H9 (cell line): ENCODE measurements around the gene VRK2. TPM values are rescaled to one million over a fixed set of nuclear protein-coding genes. Genes with fewer than 3 reads are reported as not detected.

Source experiments
- DNase-seq: peaks from one replicate; pipeline ENCODE4 v3.0.0-alpha.2; 2017
- H2AFZ ChIP-seq: one replicate; pipeline ENCODE4 v1.6.1; 2013; ENCODE audit warnings: mild to moderate bottlenecking, low read length, control low read depth, moderate library complexity
- H2AK5ac ChIP-seq: 2 replicates; pipeline ENCODE4 v1.6.1; 2013; ENCODE audit warnings: low read length, control low read depth, mixed read lengths; ENCODE audit not compliant: insufficient read length
- H2BK120ac ChIP-seq: one replicate; pipeline ENCODE4 v1.6.1; 2013; ENCODE audit warnings: low read depth, mild to moderate bottlenecking, low read length, control low read depth, inconsistent platforms; ENCODE audit not compliant: poor library complexity, severe bottlenecking
- H2BK12ac ChIP-seq: 2 replicates; pipeline ENCODE4 v1.6.1; 2013; ENCODE audit warnings: low read length, control low read depth, mixed read lengths, low read depth; ENCODE audit not compliant: insufficient read length
- H2BK15ac ChIP-seq: 2 replicates; pipeline ENCODE4 v1.6.1; 2013; ENCODE audit warnings: low read depth, low read length, control low read depth
- H2BK20ac ChIP-seq: one replicate; pipeline ENCODE4 v1.6.1; 2013; ENCODE audit warnings: low read depth, mild to moderate bottlenecking, low read length, control low read depth, inconsistent platforms; ENCODE audit not compliant: poor library complexity, severe bottlenecking
- H2BK5ac ChIP-seq: 2 replicates; pipeline ENCODE4 v1.6.1; 2013; ENCODE audit warnings: low read length, control low read depth, mixed read lengths; ENCODE audit not compliant: insufficient read length
- H3K14ac ChIP-seq: 2 replicates; pipeline ENCODE4 v1.6.1; 2013; ENCODE audit warnings: low read length, control low read depth; ENCODE audit not compliant: insufficient read depth
- H3K18ac ChIP-seq: 2 replicates; pipeline ENCODE4 v1.6.1; 2013; ENCODE audit warnings: low read depth, mild to moderate bottlenecking, mixed read lengths, low read length, control low read depth; ENCODE audit not compliant: insufficient read length
- H3K23ac ChIP-seq: 2 replicates; pipeline ENCODE4 v1.6.1; 2013; ENCODE audit warnings: low read length, control low read depth, mixed read lengths, low read depth; ENCODE audit not compliant: insufficient read length
- H3K23me2 ChIP-seq: 2 replicates; pipeline ENCODE4 v1.6.1; 2013; ENCODE audit warnings: low read depth, mild to moderate bottlenecking, mixed read lengths, low read length, control low read depth; ENCODE audit not compliant: insufficient read length, poor library complexity, severe bottlenecking
- H3K27ac ChIP-seq: 2 replicates; pipeline ENCODE4 v1.5.1; 2013; ENCODE audit warnings: low read length, control low read depth, mixed read lengths, low read depth; ENCODE audit not compliant: insufficient read length
- H3K27me3 ChIP-seq: 2 replicates; pipeline ENCODE4 v1.6.1; 2013; ENCODE audit warnings: low read length, control low read depth, inconsistent platforms; ENCODE audit not compliant: insufficient read depth
- H3K4ac ChIP-seq: 2 replicates; pipeline ENCODE4 v1.6.1; 2013; ENCODE audit warnings: low read depth, mild to moderate bottlenecking, control low read depth, inconsistent platforms, low read length, moderate library complexity
- H3K4me1 ChIP-seq: 2 replicates; pipeline ENCODE4 v1.6.1; 2013; ENCODE audit warnings: low read length, control low read depth, inconsistent platforms; ENCODE audit not compliant: insufficient read depth
- H3K4me2 ChIP-seq: 2 replicates; pipeline ENCODE4 v1.6.1; 2013; ENCODE audit warnings: low read length, control low read depth, mixed read lengths; ENCODE audit not compliant: insufficient read length, insufficient read depth
- H3K56ac ChIP-seq: 2 replicates; pipeline ENCODE4 v1.6.1; 2013; ENCODE audit warnings: low read depth, mild to moderate bottlenecking, mixed read lengths, low read length, control low read depth; ENCODE audit not compliant: insufficient read length
- H3K79me1 ChIP-seq: 2 replicates; pipeline ENCODE4 v1.6.1; 2013; ENCODE audit warnings: low read depth, mild to moderate bottlenecking, moderate library complexity, low read length, control low read depth, inconsistent platforms; ENCODE audit not compliant: insufficient read depth, poor library complexity, severe bottlenecking
- H3K79me2 ChIP-seq: 2 replicates; pipeline ENCODE4 v1.6.1; 2013; ENCODE audit warnings: low read length, control low read depth, inconsistent platforms; ENCODE audit not compliant: insufficient read depth
- H3K9ac ChIP-seq: 2 replicates; pipeline ENCODE4 v1.6.1; 2013; ENCODE audit warnings: low read length, control low read depth, mixed read lengths; ENCODE audit not compliant: insufficient read length; ENCODE audit errors: extremely low read depth
- H3K9me3 ChIP-seq: one replicate; pipeline ENCODE4 v1.6.1; 2013; ENCODE audit warnings: low read depth, low read length, inconsistent platforms; ENCODE audit not compliant: control insufficient read depth
- H3T11ph ChIP-seq: one replicate; pipeline ENCODE4 v1.6.1; 2013; ENCODE audit warnings: mild to moderate bottlenecking, low read length, control low read depth, inconsistent platforms
- H4K20me1 ChIP-seq: one replicate; pipeline ENCODE4 v1.6.1; 2013; ENCODE audit not compliant: control insufficient read depth, insufficient read length, insufficient read depth
- H4K5ac ChIP-seq: 2 replicates; pipeline ENCODE4 v1.6.1; 2013; ENCODE audit warnings: low read depth, mild to moderate bottlenecking, mixed read lengths, low read length, control low read depth; ENCODE audit not compliant: insufficient read length
- H4K8ac ChIP-seq: replicated peaks from 2 replicates; pipeline ENCODE4 v1.6.1; 2013; ENCODE audit warnings: low read length, control low read depth, mixed read lengths, low read depth; ENCODE audit not compliant: insufficient read length
- H4K91ac ChIP-seq: 2 replicates; pipeline ENCODE4 v1.6.1; 2013; ENCODE audit warnings: low read depth, mild to moderate bottlenecking, moderate library complexity, mixed read lengths, low read length, control low read depth; ENCODE audit not compliant: insufficient read length
- H3K27ac Mint-ChIP-seq, 3 experiments: 2 replicates in 2 of 3; 3 replicates in 1 of 3; pipeline ENCODE4 v1.8.0; 2020 to 2021; ENCODE audit warnings: mixed read lengths in 3 of 3, mild to moderate bottlenecking in 1 of 3, moderate library complexity in 1 of 3
- H3K27me3 Mint-ChIP-seq: 2 replicates; pipeline ENCODE4 v1.8.0; 2021; ENCODE audit warnings: low read depth, mild to moderate bottlenecking, moderate library complexity, mixed read lengths
- H3K36me3 Mint-ChIP-seq, 3 experiments: 2 replicates in 2 of 3; 3 replicates in 1 of 3; pipeline ENCODE4 v1.8.0; 2020 to 2021; ENCODE audit warnings: low read depth in 3 of 3, mixed read lengths in 3 of 3; ENCODE audit not compliant: insufficient read depth in 1 of 3
- H3K4me1 Mint-ChIP-seq, 2 experiments: 2 replicates each; pipeline ENCODE4 v1.8.0; 2020; ENCODE audit warnings: mixed read lengths in 2 of 2
- H3K4me3 Mint-ChIP-seq, 2 experiments: 2 replicates in 1 of 2; 3 replicates in 1 of 2; pipeline ENCODE4 v1.8.0; 2020 to 2021; ENCODE audit warnings: mild to moderate bottlenecking in 2 of 2, mixed read lengths in 2 of 2, moderate library complexity in 1 of 2
- H3K9me3 Mint-ChIP-seq, 2 experiments: 2 replicates in 1 of 2; 3 replicates in 1 of 2; pipeline ENCODE4 v1.8.0; 2020; ENCODE audit warnings: mild to moderate bottlenecking in 2 of 2, mixed read lengths in 2 of 2, moderate library complexity in 1 of 2
- CTCF ChIP-seq: fragments of 200-600 bp; sonication (generic); conservative IDR thresholded peaks from 3 replicates; pipeline ENCODE4 v1.8.0; 2021; ENCODE audit warnings: antibody characterized with exemption, mild to moderate bottlenecking
- WGBS: extraction: QIAGEN DNeasy Blood & Tissue Kit; methylation state at CpG from one replicate; pipeline ENCODE4 v1.1.7; 2013; ENCODE audit warnings: missing lambda C conversion rate, low lambda C conversion rate, mixed read lengths; ENCODE audit not compliant: insufficient read length; ENCODE audit errors: extremely low coverage; 5-methylcytosine and 5-hydroxymethylcytosine counted together
- total RNA-seq: library from RNA; stranded (reverse); gene quantifications from 2 replicates; pipeline ENCODE4 v1.2.1, GENCODE V29; 2021

The VRK2 gene
- total RNA-seq, 1 experiment from 2014 or later: 23.8 TPM

GRCh38 chr2:58042486-58042970 is 4.1 kb upstream of the VRK2 start:
- H3T11ph ChIP-seq: no peak overlapping the region
- no peak overlapping the region for H3K23ac ChIP-seq
- no peak overlapping the region for H2BK20ac ChIP-seq
- H3K18ac ChIP-seq: no peak overlapping the region
- Mint-ChIP-seq H3K27ac (no peak overlapping the region), H3K4me3 (no peak overlapping the region), H3K27me3 (no peaks in the 10 kb centered on the region), H3K9me3 (peaks cover 0 to 5% of the 10 kb centered on the region in 2 experiments; a peak in 2 of 5 replicates), H3K36me3 (peaks cover 0 to 4% (median 0%) of the 10 kb centered on the region in 3 experiments; a peak in 3 of 7 replicates), H3K4me1 (peaks cover 23 to 31% of the 10 kb centered on the region in 2 experiments)
- no peak overlapping the region for H2AFZ ChIP-seq
- H3K4me2 ChIP-seq: no peak overlapping the region
- no peak overlapping the region for H2AK5ac ChIP-seq
- H3K14ac ChIP-seq: no peak overlapping the region
- DNase-seq: no peak
- H3K4ac ChIP-seq: no peak overlapping the region
- H3K4me1 ChIP-seq: peaks cover 2% of the 10 kb centered on the region; the same call in 1 of the 2 replicates
- H3K56ac ChIP-seq: no peak overlapping the region
- H2BK12ac ChIP-seq: no peak overlapping the region
- no peaks in the 10 kb centered on the region for H3K79me1 ChIP-seq
- H3K9ac ChIP-seq: no peak overlapping the region
- no peak overlapping the region for H2BK5ac ChIP-seq
- H2BK15ac ChIP-seq: no peak overlapping the region
- no peaks in the 10 kb centered on the region for H3K9me3 ChIP-seq
- no peak overlapping the region for H4K5ac ChIP-seq
- no peaks in the 10 kb centered on the region for H3K79me2 ChIP-seq
- no peaks in the 10 kb centered on the region for H3K27me3 ChIP-seq
- H3K23me2 ChIP-seq: peaks cover 12% of the 10 kb centered on the region
- H4K20me1 ChIP-seq: no peaks in the 10 kb centered on the region
- no CpG with 5 or more reads among the region's 2 CpGs for WGBS
- no peak overlapping the region for H3K27ac ChIP-seq
- TF ChIP-seq CTCF: no peak
- H4K8ac ChIP-seq: no peak overlapping the region
- H4K91ac ChIP-seq: no peak overlapping the region
- no peak overlapping the region for H2BK120ac ChIP-seq
